Caco-2 (cell line): ENCODE data around the gene LIN28A. TPM values are rescaled to one million over a fixed set of nuclear protein-coding genes. Genes with fewer than 3 reads are reported as not detected.

Source experiments
- BruUV-seq: library from RNA; stranded (reverse); fragments of 400-500 nt; replicated peaks from 2 replicates; lab custom pipeline; 2021; lab: Mats Ljungman, UMichigan
- CTCF ChIA-PET: fragments of 300-600 bp; sonication (Branson Sonifier 250); formaldehyde crosslinking; loops from one replicate; lab custom pipeline; 2022; ENCODE audit warnings: antibody characterized with exemption; lab: Charles Lee
- POLR2A ChIA-PET: fragments of 300-600 bp; sonication (Branson Sonifier 250); formaldehyde crosslinking; loops from one replicate; lab custom pipeline; 2022; ENCODE audit warnings: antibody characterized with exemption; lab: Charles Lee
- DNase-seq, 2 experiments: peaks; one replicate each; pipeline versions ENCODE4 v3.0.0 to v3.0.0-alpha.2; 2020 to 2022
- H3K27me3 ChIP-seq: replicated peaks from 2 replicates; pipeline ENCODE4 v1.6.0; 2011; ENCODE audit warnings: low read length; ENCODE audit not compliant: control insufficient read depth, insufficient read depth
- H3K36me3 ChIP-seq: 2 replicates; pipeline ENCODE4 v1.5.1; 2011; ENCODE audit warnings: low read length; ENCODE audit not compliant: control insufficient read depth, insufficient read depth
- H3K4me1 ChIP-seq: fragments of 250-450 bp; sonication (Bioruptor Pico); 2 replicates; pipeline ENCODE4 v1.5.1; 2020; ENCODE audit warnings: mild to moderate bottlenecking
- H3K4me3 ChIP-seq: 2 replicates; pipeline ENCODE4 v1.5.1; 2011; ENCODE audit warnings: low read depth, mild to moderate bottlenecking, control low read depth, low read length
- H3K9me3 ChIP-seq: fragments of 250-450 bp; sonication (Bioruptor Pico); 2 replicates; pipeline ENCODE4 v1.5.1; 2020; ENCODE audit warnings: mild to moderate bottlenecking, moderate library complexity
- H3K27ac Mint-ChIP-seq: one replicate; pipeline ENCODE4 v1.8.0; 2022; ENCODE audit warnings: mixed read lengths; ENCODE audit not compliant: unreplicated experiment
- H3K27me3 Mint-ChIP-seq: one replicate; pipeline ENCODE4 v1.8.0; 2022; ENCODE audit warnings: mixed read lengths; ENCODE audit not compliant: insufficient read depth, unreplicated experiment
- H3K36me3 Mint-ChIP-seq: one replicate; pipeline ENCODE4 v1.8.0; 2022; ENCODE audit warnings: mild to moderate bottlenecking, mixed read lengths; ENCODE audit not compliant: insufficient read depth, unreplicated experiment
- H3K4me1 Mint-ChIP-seq: one replicate; pipeline ENCODE4 v1.8.0; 2022; ENCODE audit warnings: low read depth, mixed read lengths; ENCODE audit not compliant: unreplicated experiment
- H3K4me3 Mint-ChIP-seq: one replicate; pipeline ENCODE4 v1.8.0; 2022; ENCODE audit warnings: mild to moderate bottlenecking, moderate library complexity, mixed read lengths; ENCODE audit not compliant: unreplicated experiment
- H3K9me3 Mint-ChIP-seq: one replicate; pipeline ENCODE4 v1.8.0; 2022; ENCODE audit warnings: mixed read lengths; ENCODE audit not compliant: unreplicated experiment
- intact Hi-C: fragments of 100-400 bp; cut with micrococcal nuclease; formaldehyde crosslinking; loops from one replicate; pipeline ENCODE4 v1.10.0; 2022; ENCODE audit not compliant: unreplicated experiment
- total RNA-seq: library from RNA; stranded (reverse); gene quantifications from 2 replicates; pipeline ENCODE4 v1.2.3, GENCODE V29; 2022
- TF ChIP-seq, protein P1 (sequence below), 2 experiments: fragments of 200-600 bp in 1 of 2; IDR thresholded peaks; 1 replicate in 1 of 2; 2 replicates in 1 of 2; pipeline versions ENCODE4 v1.5.1 to v1.8.0; 2011 to 2022; ENCODE audit warnings: antibody characterized with exemption in 1 of 2, control low read depth in 1 of 2, inconsistent platforms in 1 of 2, low read depth in 1 of 2, low read length in 1 of 2, mild to moderate bottlenecking in 1 of 2, moderate library complexity in 1 of 2; ENCODE audit not compliant: insufficient read depth in 1 of 2, severe bottlenecking in 1 of 2, unreplicated experiment in 1 of 2

Gene LIN28A
- total RNA-seq, 1 experiment from 2014 or later, result 5.7 TPM

DNA sequence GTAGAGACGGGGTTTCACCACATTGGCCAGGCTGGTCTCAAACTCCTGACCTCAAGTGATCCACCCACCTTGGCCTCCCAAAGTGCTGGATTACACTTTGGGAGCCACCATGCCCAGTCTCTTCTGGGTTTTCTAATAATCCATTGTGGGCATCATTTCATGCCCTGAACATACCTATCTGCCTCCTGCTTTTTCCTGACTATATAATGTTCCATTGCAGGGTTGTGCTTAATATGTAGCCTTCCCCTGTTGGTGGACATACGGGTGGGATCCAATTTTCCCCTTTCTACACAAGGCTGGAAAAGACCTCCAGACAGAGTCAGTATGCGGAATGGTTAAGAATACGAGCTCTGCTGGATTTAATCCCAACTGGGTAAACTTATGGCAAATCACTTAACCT lies 34.6 kb upstream of the LIN28A start:
- POLR2A ChIA-PET, result no interaction called here
- Histone ChIP-seq H3K27me3 (no peaks in the 10 kb centered on the region), H3K4me3 (no peak overlapping the region), H3K36me3 (no peaks in the 10 kb centered on the region), H3K4me1 (no peaks in the 10 kb centered on the region; the same call in 1 of the 2 replicates), H3K9me3 (no peaks in the 10 kb centered on the region)
- Mint-ChIP-seq H3K4me3 (no peak overlapping the region), H3K36me3 (peaks cover under 1% of the 10 kb centered on the region), H3K9me3 (no peaks in the 10 kb centered on the region), H3K4me1 (peaks cover 6% of the 10 kb centered on the region), H3K27ac (no peak overlapping the region), H3K27me3 (no peaks in the 10 kb centered on the region)
- CTCF ChIA-PET, result no interaction called here
- TF ChIP-seq, protein P1, sequence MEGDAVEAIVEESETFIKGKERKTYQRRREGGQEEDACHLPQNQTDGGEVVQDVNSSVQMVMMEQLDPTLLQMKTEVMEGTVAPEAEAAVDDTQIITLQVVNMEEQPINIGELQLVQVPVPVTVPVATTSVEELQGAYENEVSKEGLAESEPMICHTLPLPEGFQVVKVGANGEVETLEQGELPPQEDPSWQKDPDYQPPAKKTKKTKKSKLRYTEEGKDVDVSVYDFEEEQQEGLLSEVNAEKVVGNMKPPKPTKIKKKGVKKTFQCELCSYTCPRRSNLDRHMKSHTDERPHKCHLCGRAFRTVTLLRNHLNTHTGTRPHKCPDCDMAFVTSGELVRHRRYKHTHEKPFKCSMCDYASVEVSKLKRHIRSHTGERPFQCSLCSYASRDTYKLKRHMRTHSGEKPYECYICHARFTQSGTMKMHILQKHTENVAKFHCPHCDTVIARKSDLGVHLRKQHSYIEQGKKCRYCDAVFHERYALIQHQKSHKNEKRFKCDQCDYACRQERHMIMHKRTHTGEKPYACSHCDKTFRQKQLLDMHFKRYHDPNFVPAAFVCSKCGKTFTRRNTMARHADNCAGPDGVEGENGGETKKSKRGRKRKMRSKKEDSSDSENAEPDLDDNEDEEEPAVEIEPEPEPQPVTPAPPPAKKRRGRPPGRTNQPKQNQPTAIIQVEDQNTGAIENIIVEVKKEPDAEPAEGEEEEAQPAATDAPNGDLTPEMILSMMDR (IDR thresholded peaks at IDR 0.05; ENCODE audit: insufficient read depth in 1 of 2, low read depth in 1 of 2, low read length in 1 of 2, severe bottlenecking in 1 of 2, unreplicated experiment in 1 of 2), result no peak
- intact Hi-C loops, result no loop called here
- no peak for DNase-seq
- BruUV-seq, result no TSS peak

DNA sequence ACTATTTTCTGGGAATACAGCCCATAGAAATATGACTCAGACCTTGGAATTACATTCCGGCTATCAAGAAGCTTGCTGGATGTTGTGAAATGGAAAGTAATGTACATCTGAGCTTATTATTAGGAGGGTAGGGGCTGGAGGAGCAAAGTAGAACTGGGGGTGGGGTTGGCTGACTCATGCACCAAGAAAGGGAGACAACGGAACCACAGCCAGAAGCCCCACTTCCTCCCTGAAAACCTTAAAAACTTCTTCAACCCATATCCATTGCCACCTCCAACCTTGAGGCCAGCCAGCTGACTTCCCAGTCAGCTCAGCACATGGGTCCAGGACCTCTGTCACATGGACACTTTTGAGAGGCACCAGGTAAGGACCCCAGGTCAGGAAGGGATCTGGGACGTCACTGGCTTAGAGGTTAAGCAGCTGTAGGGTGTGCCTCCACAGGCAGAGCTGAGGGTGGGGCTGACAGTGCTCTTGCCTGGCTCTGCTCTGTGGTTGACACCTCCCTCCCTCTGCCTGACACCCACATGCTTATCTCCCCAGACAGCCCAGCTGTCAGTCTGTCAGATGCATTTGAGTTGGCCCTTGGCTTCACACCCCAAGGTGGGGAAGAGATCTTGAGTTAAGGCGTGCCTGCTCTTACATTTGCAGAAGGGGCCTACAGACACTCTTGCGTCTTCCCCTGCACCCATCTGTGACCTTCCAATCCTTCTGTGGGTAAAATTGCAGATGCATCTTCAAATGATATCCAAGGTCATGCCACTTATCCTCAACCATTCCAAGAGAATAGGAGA lies 32.3 kb upstream of the LIN28A start:
- Histone ChIP-seq H3K36me3 (no peaks in the 10 kb centered on the region), H3K4me1 (no peaks in the 10 kb centered on the region; the same call in 1 of the 2 replicates), H3K9me3 (no peaks in the 10 kb centered on the region), H3K4me3 (no peak overlapping the region), H3K27me3 (no peaks in the 10 kb centered on the region)
- CTCF ChIA-PET, result interaction anchor here (1.0 to 1.7 kb wide), 2 partner anchors 14 to 39 kb away, joined by 4 to 5 read pairs; no protein-coding TSS in a partner anchor
- H3K4me1 Mint-ChIP-seq, result peaks cover 6% of the 10 kb centered on the region
- BruUV-seq, result no TSS peak
- intact Hi-C loops, result no loop called here
- H3K27me3 Mint-ChIP-seq, result no peaks in the 10 kb centered on the region
- no peak overlapping the region for H3K4me3 Mint-ChIP-seq
- TF ChIP-seq, protein P1 (IDR thresholded peaks at IDR 0.05; ENCODE audit: insufficient read depth in 1 of 2, low read depth in 1 of 2, low read length in 1 of 2, severe bottlenecking in 1 of 2, unreplicated experiment in 1 of 2), result no peak
- POLR2A ChIA-PET, result no interaction called here
- H3K27ac Mint-ChIP-seq, result no peak overlapping the region
- no peak for DNase-seq
- H3K9me3 Mint-ChIP-seq, result no peaks in the 10 kb centered on the region
- no peaks in the 10 kb centered on the region for H3K36me3 Mint-ChIP-seq

- ChIA-PET CTCF (interaction anchor here (1.7 kb wide), 1 partner anchor 38 kb away, joined by 5 read pairs; no protein-coding TSS in a partner anchor), POLR2A (no interaction called here)
- intact Hi-C loops, result no loop called here
- Mint-ChIP-seq H3K4me1 (peaks cover 6% of the 10 kb centered on the region), H3K9me3 (no peaks in the 10 kb centered on the region), H3K36me3 (no peaks in the 10 kb centered on the region), H3K27ac (no peak overlapping the region), H3K4me3 (no peak overlapping the region), H3K27me3 (no peaks in the 10 kb centered on the region)
- Histone ChIP-seq H3K4me1 (no peaks in the 10 kb centered on the region; the same call in 1 of the 2 replicates), H3K36me3 (no peaks in the 10 kb centered on the region), H3K4me3 (no peak overlapping the region), H3K27me3 (no peaks in the 10 kb centered on the region), H3K9me3 (no peaks in the 10 kb centered on the region)
- no peak for DNase-seq
- BruUV-seq, result no TSS peak
- TF ChIP-seq, protein P1 (IDR thresholded peaks at IDR 0.05; ENCODE audit: insufficient read depth in 1 of 2, low read depth in 1 of 2, low read length in 1 of 2, severe bottlenecking in 1 of 2, unreplicated experiment in 1 of 2), result no peak
Measured at GRCh38 chr1:26378879-26379251, 31.8 kb upstream of the LIN28A start.
